ENCODE measurements around the gene LHFPL2. TPM values are rescaled to one million over a fixed set of nuclear protein-coding genes. Genes with fewer than 3 reads are reported as not detected.

The LHFPL2 gene
- polyA plus RNA-seq, 3 donors, result 3.7 to 11.6 (median 7.3) TPM

DNA sequence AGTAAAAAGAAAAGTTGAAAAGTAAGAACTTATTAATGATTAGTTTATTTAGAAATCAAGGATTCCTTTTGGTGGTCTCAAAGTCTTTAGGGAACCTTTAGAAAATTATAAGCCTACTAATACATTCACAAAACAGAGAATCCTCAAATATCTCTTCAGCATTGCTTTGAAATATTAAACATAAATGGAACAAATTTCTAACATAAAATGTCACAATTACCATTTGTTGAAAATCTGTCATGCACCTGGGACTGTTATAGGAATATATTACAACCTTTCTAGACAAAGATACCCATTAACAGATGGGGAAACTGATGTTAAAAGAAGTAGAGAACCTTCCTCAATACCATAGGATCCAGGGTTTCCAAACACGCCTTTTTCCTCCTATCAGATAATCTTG is 83.2 kb downstream of the LHFPL2 start:
- Mint-ChIP-seq H3K36me3 (no peaks in the 10 kb centered on the region), H3K4me1 (peaks cover 21% of the 10 kb centered on the region), H3K4me3 (no peak overlapping the region), H3K9me3 (peaks cover 0 to 5% (median under 1%) of the 10 kb centered on the region in 7 donors), H3K27me3 (ENCODE audit: low read depth in 3 of 3) (peaks cover 1 to 2% (median 2%) of the 10 kb centered on the region in 3 donors), H3K27ac (no peak overlapping the region)
- no peak overlapping the region for H3K4me2 ChIP-seq (replicated peaks; ENCODE audit: extremely low read depth, low read length, poor library complexity, severe bottlenecking)
- TF ChIP-seq CTCF (IDR thresholded peaks at IDR 0.05), result no peak
- H3K27ac ChIP-seq (ENCODE audit: low read depth in 1 of 2, low read length in 2 of 2), result no peak overlapping the region
- H3K9me3 ChIP-seq (replicated peaks in 1 of 2; ENCODE audit: control insufficient read depth in 1 of 2, insufficient read depth in 1 of 2, low read length in 2 of 2), result no peaks in the 10 kb centered on the region
- no peaks in the 10 kb centered on the region for H4K20me1 ChIP-seq (ENCODE audit: insufficient read depth, low read length)
- intact Hi-C loops (cut with micrococcal nuclease), result no loop called here
- no peak overlapping the region for H2AFZ ChIP-seq (ENCODE audit: insufficient read depth, low read depth, low read length, poor library complexity, severe bottlenecking)
- DNase-seq, result no peak
- WGBS (ENCODE audit: insufficient coverage), result no CpG with 5 or more reads among the region's 1 CpG
- H3K79me2 ChIP-seq (ENCODE audit: insufficient read depth, low read length), result no peaks in the 10 kb centered on the region
- H3K9ac ChIP-seq (ENCODE audit: insufficient read depth, low read length, poor library complexity, severe bottlenecking), result no peak overlapping the region
- no peak overlapping the region for H3K4me3 ChIP-seq (replicated peaks in 1 of 3; ENCODE audit: low read depth in 2 of 3, low read length in 3 of 3)
- H3K36me3 ChIP-seq (replicated peaks in 1 of 2; ENCODE audit: control insufficient read depth in 1 of 2, insufficient read depth in 2 of 2, low read length in 2 of 2), result no peaks in the 10 kb centered on the region
- peaks cover 3 to 15% of the 10 kb centered on the region in 2 donors for H3K4me1 ChIP-seq (ENCODE audit: control insufficient read depth in 1 of 2, insufficient read depth in 2 of 2, low read length in 2 of 2)
- H3K27me3 ChIP-seq (ENCODE audit: control insufficient read depth in 2 of 2, insufficient read depth in 2 of 2, low read length in 2 of 2), result no peaks in the 10 kb centered on the region

DNA sequence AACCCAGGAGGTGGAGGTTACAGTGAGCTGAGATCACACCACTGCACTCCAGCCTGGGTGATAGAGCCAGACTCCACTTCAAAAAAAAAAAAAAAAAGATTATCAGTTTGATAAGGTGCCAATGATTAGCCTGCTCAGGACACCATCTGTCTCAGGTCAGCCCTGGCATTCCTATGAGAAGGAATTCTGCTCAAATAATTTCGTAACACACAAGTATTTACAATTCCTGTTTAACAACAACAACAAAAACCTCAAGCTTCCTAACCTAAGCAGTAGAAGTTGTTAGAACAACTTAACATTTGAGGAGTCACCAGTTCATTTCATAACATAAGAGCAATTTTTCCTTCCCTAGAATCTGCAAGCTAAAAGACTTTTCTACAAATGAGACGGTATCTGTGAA is 85.0 kb downstream of the LHFPL2 start:
- Mint-ChIP-seq H3K4me3 (no peak overlapping the region), H3K4me1 (peaks cover 23% of the 10 kb centered on the region), H3K36me3 (no peaks in the 10 kb centered on the region), H3K27ac (no peak overlapping the region), H3K9me3 (peaks cover 0 to 6% (median 2%) of the 10 kb centered on the region in 7 donors), H3K27me3 (ENCODE audit: low read depth in 3 of 3) (peaks cover 1 to 2% (median 2%) of the 10 kb centered on the region in 3 donors)
- TF ChIP-seq CTCF (IDR thresholded peaks at IDR 0.05), result no peak
- no peaks in the 10 kb centered on the region for H4K20me1 ChIP-seq (ENCODE audit: insufficient read depth, low read length)
- H2AFZ ChIP-seq (ENCODE audit: insufficient read depth, low read depth, low read length, poor library complexity, severe bottlenecking), result no peak overlapping the region
- no peaks in the 10 kb centered on the region for H3K27me3 ChIP-seq (ENCODE audit: control insufficient read depth in 2 of 2, insufficient read depth in 2 of 2, low read length in 2 of 2)
- no peak overlapping the region for H3K9ac ChIP-seq (ENCODE audit: insufficient read depth, low read length, poor library complexity, severe bottlenecking)
- H3K36me3 ChIP-seq (replicated peaks in 1 of 2; ENCODE audit: control insufficient read depth in 1 of 2, insufficient read depth in 2 of 2, low read length in 2 of 2), result no peaks in the 10 kb centered on the region
- H3K4me1 ChIP-seq (ENCODE audit: control insufficient read depth in 1 of 2, insufficient read depth in 2 of 2, low read length in 2 of 2), result peaks cover 3 to 15% of the 10 kb centered on the region in 2 donors
- intact Hi-C loops (cut with micrococcal nuclease), result no loop called here
- 100% methylated on average over 1 of the region's 2 CpGs for WGBS (ENCODE audit: insufficient coverage)
- H3K4me3 ChIP-seq (replicated peaks in 1 of 3; ENCODE audit: low read depth in 2 of 3, low read length in 3 of 3), result no peak overlapping the region
- no peaks in the 10 kb centered on the region for H3K79me2 ChIP-seq (ENCODE audit: insufficient read depth, low read length)
- no peaks in the 10 kb centered on the region for H3K9me3 ChIP-seq (replicated peaks in 1 of 2; ENCODE audit: control insufficient read depth in 1 of 2, insufficient read depth in 1 of 2, low read length in 2 of 2)
- H3K4me2 ChIP-seq (replicated peaks; ENCODE audit: extremely low read depth, low read length, poor library complexity, severe bottlenecking), result no peak overlapping the region
- H3K27ac ChIP-seq (ENCODE audit: low read depth in 1 of 2, low read length in 2 of 2), result no peak overlapping the region
- no peak for DNase-seq

All from CD14-positive monocyte (primary cell).